Calu3 (cell line): ENCODE data around the gene LRRC27. TPM values are rescaled to one million over a fixed set of nuclear protein-coding genes. Genes with fewer than 3 reads are reported as not detected.

Source experiments
- BruUV-seq: library from RNA; stranded (reverse); fragments of 400-500 nt; replicated peaks from 2 replicates; lab custom pipeline; 2021; lab: Mats Ljungman, UMichigan
- CTCF ChIA-PET: fragments of 300-600 bp; sonication (Branson Sonifier 250); formaldehyde crosslinking; loops from one replicate; lab custom pipeline; 2022; ENCODE audit warnings: antibody characterized with exemption; lab: Charles Lee
- DNase-seq: peaks from one replicate; pipeline ENCODE4 v3.0.0; 2022
- H3K27ac Mint-ChIP-seq: one replicate; pipeline ENCODE4 v1.8.0; 2022; ENCODE audit warnings: mixed read lengths; ENCODE audit not compliant: unreplicated experiment
- H3K27me3 Mint-ChIP-seq: one replicate; pipeline ENCODE4 v1.8.0; 2022; ENCODE audit warnings: mixed read lengths; ENCODE audit not compliant: unreplicated experiment
- H3K36me3 Mint-ChIP-seq: one replicate; pipeline ENCODE4 v1.8.0; 2022; ENCODE audit warnings: mild to moderate bottlenecking, moderate library complexity, mixed read lengths; ENCODE audit not compliant: insufficient read depth, unreplicated experiment
- H3K4me1 Mint-ChIP-seq: one replicate; pipeline ENCODE4 v1.8.0; 2022; ENCODE audit warnings: mild to moderate bottlenecking, low read depth, mixed read lengths; ENCODE audit not compliant: unreplicated experiment
- H3K4me3 Mint-ChIP-seq: one replicate; pipeline ENCODE4 v1.8.0; 2022; ENCODE audit warnings: mild to moderate bottlenecking, low read depth, moderate library complexity, mixed read lengths; ENCODE audit not compliant: unreplicated experiment
- H3K9me3 Mint-ChIP-seq: one replicate; pipeline ENCODE4 v1.8.0; 2022; ENCODE audit warnings: low read depth, mixed read lengths; ENCODE audit not compliant: unreplicated experiment
- CTCF ChIP-seq: fragments of 200-600 bp; IDR thresholded peaks from one replicate; pipeline ENCODE4 v1.8.0; 2022; ENCODE audit warnings: antibody characterized with exemption; ENCODE audit not compliant: unreplicated experiment
- intact Hi-C: fragments of 100-400 bp; cut with micrococcal nuclease; formaldehyde crosslinking; loops from one replicate; pipeline ENCODE4 v1.10.0; 2022; ENCODE audit not compliant: unreplicated experiment
- total RNA-seq: library from RNA; stranded (reverse); gene quantifications from 2 replicates; pipeline ENCODE4 v1.2.3, GENCODE V29; 2022

The LRRC27 gene
- total RNA-seq, 1 experiment from 2014 or later, result 4.6 TPM

- no peak for TF ChIP-seq CTCF
- intact Hi-C loops, result no loop called here
- CTCF ChIA-PET, result no interaction called here
- H3K4me1 Mint-ChIP-seq, result peaks cover 10% of the 10 kb centered on the region
- no peaks in the 10 kb centered on the region for H3K9me3 Mint-ChIP-seq
- H3K4me3 Mint-ChIP-seq, result no peak overlapping the region
- no peaks in the 10 kb centered on the region for H3K27me3 Mint-ChIP-seq
- no peak for DNase-seq
- H3K36me3 Mint-ChIP-seq, result peaks cover 5% of the 10 kb centered on the region
- no peak overlapping the region for H3K27ac Mint-ChIP-seq
- BruUV-seq, result no TSS peak
Observed at GRCh38 chr10:132428486-132428995, 96.5 kb downstream of the LRRC27 start.

Other genes with a start within 250 kb of the LRRC27 start
- gene DPYSL4, start 145.2 kb upstream of the LRRC27 start, total RNA-seq, result 0.17 TPM in 1 of 2 replicates, not detected in the other
- gene STK32C, start 24.2 kb upstream of the LRRC27 start, total RNA-seq, result 13.5 and 16.0 TPM in 2 replicates
- 12.9 and 15.8 TPM in 2 replicates for gene PWWP2B, start 65.0 kb downstream of the LRRC27 start, total RNA-seq
- gene INPP5A, start 205.6 kb downstream of the LRRC27 start, total RNA-seq, result 16.5 and 16.6 TPM in 2 replicates